Measurements from ENCODE around the gene FKBP7. TPM values are rescaled to one million over a fixed set of nuclear protein-coding genes. Genes with fewer than 3 reads are reported as not detected.

The FKBP7 gene
- total and polyA plus RNA-seq, 2 of the 13 experiments (the other 11 are each of a cell fraction or from before 2014, with no cell fraction given) = 12.4 to 14.8 TPM

DNA sequence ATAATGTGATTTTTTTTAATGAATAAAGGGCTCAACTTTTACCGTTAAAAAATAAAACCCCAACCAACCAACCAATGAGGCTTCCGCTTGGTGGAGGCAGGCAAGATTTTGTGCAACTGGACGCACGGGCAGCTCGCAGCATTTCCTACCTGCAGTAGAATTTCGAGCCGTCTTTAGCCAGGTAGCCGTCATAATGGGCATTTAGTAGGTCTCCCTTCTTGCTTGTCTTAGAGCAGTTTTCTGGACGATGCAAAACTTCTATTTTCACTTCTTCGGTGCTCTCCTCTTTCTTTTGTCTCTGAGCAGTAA, 316 bp downstream of the FKBP7 start (continued):
- TF ChIP-seq, protein P1, sequence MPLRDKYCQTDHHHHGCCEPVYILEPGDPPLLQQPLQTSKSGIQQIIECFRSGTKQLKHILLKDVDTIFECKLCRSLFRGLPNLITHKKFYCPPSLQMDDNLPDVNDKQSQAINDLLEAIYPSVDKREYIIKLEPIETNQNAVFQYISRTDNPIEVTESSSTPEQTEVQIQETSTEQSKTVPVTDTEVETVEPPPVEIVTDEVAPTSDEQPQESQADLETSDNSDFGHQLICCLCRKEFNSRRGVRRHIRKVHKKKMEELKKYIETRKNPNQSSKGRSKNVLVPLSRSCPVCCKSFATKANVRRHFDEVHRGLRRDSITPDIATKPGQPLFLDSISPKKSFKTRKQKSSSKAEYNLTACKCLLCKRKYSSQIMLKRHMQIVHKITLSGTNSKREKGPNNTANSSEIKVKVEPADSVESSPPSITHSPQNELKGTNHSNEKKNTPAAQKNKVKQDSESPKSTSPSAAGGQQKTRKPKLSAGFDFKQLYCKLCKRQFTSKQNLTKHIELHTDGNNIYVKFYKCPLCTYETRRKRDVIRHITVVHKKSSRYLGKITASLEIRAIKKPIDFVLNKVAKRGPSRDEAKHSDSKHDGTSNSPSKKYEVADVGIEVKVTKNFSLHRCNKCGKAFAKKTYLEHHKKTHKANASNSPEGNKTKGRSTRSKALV (CRISPR knock-in tag; IDR thresholded peaks at IDR 0.05) = peak; percentile 52; the same call in 1 of the 2 replicates
- TF ChIP-seq, protein P2, sequence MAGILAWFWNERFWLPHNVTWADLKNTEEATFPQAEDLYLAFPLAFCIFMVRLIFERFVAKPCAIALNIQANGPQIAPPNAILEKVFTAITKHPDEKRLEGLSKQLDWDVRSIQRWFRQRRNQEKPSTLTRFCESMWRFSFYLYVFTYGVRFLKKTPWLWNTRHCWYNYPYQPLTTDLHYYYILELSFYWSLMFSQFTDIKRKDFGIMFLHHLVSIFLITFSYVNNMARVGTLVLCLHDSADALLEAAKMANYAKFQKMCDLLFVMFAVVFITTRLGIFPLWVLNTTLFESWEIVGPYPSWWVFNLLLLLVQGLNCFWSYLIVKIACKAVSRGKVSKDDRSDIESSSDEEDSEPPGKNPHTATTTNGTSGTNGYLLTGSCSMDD (CRISPR knock-in tag; IDR thresholded peaks at IDR 0.05) = 0 out of 2 replicates have a peak, but pooled peaks have one; percentile 35
- TF ChIP-seq CAMTA2 (CRISPR knock-in tag; IDR thresholded peaks at IDR 0.05; ENCODE audit: borderline replicate concordance) = 0 out of 2 replicates have a peak, but pooled peaks have one; percentile 10
- TF ChIP-seq ZNF878 (CRISPR knock-in tag; IDR thresholded peaks at IDR 0.05) = no peak
- no peak for TF ChIP-seq ZNF326 (CRISPR knock-in tag; IDR thresholded peaks at IDR 0.05; ENCODE audit: borderline replicate concordance)
- TF ChIP-seq ATAD3A (CRISPR knock-in tag; IDR thresholded peaks at IDR 0.05) = no peak
- peak; percentile 23; the same call in 1 of the 2 replicates for TF ChIP-seq DNMT1 (CRISPR knock-in tag; IDR thresholded peaks at IDR 0.05)
- no peak for TF ChIP-seq ZEB1 (IDR thresholded peaks at IDR 0.05; ENCODE audit: insufficient replicate concordance, low read depth)
- TF ChIP-seq ELF1 (CRISPR knock-in tag; IDR thresholded peaks at IDR 0.05) = 0 out of 2 replicates have a peak, but pooled peaks have one; percentile 0
- TF ChIP-seq NFIC (IDR thresholded peaks at IDR 0.05; ENCODE audit: low read length) = 0 out of 2 replicates have a peak, but pooled peaks have one; percentile 12
- TF ChIP-seq MTF2 (CRISPR knock-in tag; IDR thresholded peaks at IDR 0.05; ENCODE audit: borderline replicate concordance) = 0 out of 2 replicates have a peak, but pooled peaks have one; percentile 6
- TF ChIP-seq, protein P3, sequence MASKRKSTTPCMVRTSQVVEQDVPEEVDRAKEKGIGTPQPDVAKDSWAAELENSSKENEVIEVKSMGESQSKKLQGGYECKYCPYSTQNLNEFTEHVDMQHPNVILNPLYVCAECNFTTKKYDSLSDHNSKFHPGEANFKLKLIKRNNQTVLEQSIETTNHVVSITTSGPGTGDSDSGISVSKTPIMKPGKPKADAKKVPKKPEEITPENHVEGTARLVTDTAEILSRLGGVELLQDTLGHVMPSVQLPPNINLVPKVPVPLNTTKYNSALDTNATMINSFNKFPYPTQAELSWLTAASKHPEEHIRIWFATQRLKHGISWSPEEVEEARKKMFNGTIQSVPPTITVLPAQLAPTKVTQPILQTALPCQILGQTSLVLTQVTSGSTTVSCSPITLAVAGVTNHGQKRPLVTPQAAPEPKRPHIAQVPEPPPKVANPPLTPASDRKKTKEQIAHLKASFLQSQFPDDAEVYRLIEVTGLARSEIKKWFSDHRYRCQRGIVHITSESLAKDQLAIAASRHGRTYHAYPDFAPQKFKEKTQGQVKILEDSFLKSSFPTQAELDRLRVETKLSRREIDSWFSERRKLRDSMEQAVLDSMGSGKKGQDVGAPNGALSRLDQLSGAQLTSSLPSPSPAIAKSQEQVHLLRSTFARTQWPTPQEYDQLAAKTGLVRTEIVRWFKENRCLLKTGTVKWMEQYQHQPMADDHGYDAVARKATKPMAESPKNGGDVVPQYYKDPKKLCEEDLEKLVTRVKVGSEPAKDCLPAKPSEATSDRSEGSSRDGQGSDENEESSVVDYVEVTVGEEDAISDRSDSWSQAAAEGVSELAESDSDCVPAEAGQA (IDR thresholded peaks at IDR 0.05; ENCODE audit: low read depth) = no peak
- TF ChIP-seq, protein P3 (CRISPR knock-in tag; IDR thresholded peaks at IDR 0.05; ENCODE audit: borderline replicate concordance) = peak; percentile 60; the same call in 1 of the 2 replicates
- TF ChIP-seq HES4 (CRISPR knock-in tag; IDR thresholded peaks at IDR 0.05; ENCODE audit: borderline replicate concordance) = no peak
- TF ChIP-seq ZNF264 (CRISPR knock-in tag; IDR thresholded peaks at IDR 0.05) = no peak
- TF ChIP-seq HNF4G (IDR thresholded peaks at IDR 0.05; ENCODE audit: borderline replicate concordance, low read depth, low read length) = 0 out of 2 replicates have a peak, but pooled peaks have one; percentile 0
- no peak for TF ChIP-seq HNF4G (CRISPR knock-in tag; IDR thresholded peaks at IDR 0.05; ENCODE audit: borderline replicate concordance, low read depth)
- TF ChIP-seq, protein P4, sequence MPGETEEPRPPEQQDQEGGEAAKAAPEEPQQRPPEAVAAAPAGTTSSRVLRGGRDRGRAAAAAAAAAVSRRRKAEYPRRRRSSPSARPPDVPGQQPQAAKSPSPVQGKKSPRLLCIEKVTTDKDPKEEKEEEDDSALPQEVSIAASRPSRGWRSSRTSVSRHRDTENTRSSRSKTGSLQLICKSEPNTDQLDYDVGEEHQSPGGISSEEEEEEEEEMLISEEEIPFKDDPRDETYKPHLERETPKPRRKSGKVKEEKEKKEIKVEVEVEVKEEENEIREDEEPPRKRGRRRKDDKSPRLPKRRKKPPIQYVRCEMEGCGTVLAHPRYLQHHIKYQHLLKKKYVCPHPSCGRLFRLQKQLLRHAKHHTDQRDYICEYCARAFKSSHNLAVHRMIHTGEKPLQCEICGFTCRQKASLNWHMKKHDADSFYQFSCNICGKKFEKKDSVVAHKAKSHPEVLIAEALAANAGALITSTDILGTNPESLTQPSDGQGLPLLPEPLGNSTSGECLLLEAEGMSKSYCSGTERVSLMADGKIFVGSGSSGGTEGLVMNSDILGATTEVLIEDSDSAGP (CRISPR knock-in tag; IDR thresholded peaks at IDR 0.05; ENCODE audit: borderline replicate concordance) = no peak
- TF ChIP-seq ZFYVE20 (CRISPR knock-in tag; IDR thresholded peaks at IDR 0.05; ENCODE audit: borderline replicate concordance, low read depth) = no peak
- TF ChIP-seq ZNF607 (CRISPR knock-in tag; IDR thresholded peaks at IDR 0.05; ENCODE audit: borderline replicate concordance) = no peak
- no peak for TF ChIP-seq ZNF619 (CRISPR knock-in tag; IDR thresholded peaks at IDR 0.05)
